ENCODE results near the gene FAM174B. TPM values are rescaled to one million over a fixed set of nuclear protein-coding genes. Genes with fewer than 3 reads are reported as not detected.

The FAM174B gene
- total RNA-seq, 6 donors from 2014 or later = 54.5 to 109 (median 67.5) TPM

DNA sequence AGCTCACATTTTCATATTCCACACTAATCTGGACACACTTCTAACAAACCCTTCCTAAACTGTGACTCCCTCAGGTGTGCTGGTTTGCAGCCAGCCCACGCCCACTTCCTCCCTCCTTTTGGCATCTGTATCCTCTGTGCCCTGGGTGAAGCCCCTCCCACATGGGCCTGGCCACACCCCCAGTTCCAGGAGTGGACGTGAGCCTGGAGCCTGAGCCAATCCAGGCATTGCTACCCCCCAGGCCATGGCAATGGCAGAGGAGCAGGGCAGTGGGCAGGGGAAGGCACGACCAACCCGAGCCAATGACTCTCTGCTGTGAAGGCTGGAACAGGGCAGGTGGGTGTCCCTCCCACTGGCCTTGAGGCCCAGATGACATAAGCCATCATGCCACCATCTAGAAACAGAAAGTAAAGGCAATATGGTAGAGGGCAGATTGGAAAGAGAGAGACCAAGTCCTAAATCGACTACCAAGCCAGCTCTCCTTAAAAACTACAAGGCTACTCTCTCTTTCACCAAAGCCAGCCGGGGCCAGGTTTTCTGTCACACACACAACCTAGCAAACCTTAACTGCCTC lies 18.6 kb downstream of the FAM174B start:
- Histone ChIP-seq H3K4me3 (no peak overlapping the region), H3K9me3 (no peaks in the 10 kb centered on the region), H3K4me1 (peaks cover 0 to 38% (median 18%) of the 10 kb centered on the region in 4 donors), H3K27me3 (no peaks in the 10 kb centered on the region), H3K36me3 (no peaks in the 10 kb centered on the region), H3K27ac (peak overlapping the region; percentile 74 to 85 (median 78))
- DNase-seq (peak; percentile 66 to 91), ATAC-seq (ENCODE audit: low FRiP score in 2 of 2) (peak; percentile 49 to 92)
- TF ChIP-seq, protein P1, sequence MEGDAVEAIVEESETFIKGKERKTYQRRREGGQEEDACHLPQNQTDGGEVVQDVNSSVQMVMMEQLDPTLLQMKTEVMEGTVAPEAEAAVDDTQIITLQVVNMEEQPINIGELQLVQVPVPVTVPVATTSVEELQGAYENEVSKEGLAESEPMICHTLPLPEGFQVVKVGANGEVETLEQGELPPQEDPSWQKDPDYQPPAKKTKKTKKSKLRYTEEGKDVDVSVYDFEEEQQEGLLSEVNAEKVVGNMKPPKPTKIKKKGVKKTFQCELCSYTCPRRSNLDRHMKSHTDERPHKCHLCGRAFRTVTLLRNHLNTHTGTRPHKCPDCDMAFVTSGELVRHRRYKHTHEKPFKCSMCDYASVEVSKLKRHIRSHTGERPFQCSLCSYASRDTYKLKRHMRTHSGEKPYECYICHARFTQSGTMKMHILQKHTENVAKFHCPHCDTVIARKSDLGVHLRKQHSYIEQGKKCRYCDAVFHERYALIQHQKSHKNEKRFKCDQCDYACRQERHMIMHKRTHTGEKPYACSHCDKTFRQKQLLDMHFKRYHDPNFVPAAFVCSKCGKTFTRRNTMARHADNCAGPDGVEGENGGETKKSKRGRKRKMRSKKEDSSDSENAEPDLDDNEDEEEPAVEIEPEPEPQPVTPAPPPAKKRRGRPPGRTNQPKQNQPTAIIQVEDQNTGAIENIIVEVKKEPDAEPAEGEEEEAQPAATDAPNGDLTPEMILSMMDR (IDR thresholded peaks at IDR 0.05) = no peak
- TF ChIP-seq POLR2AphosphoS5 (IDR thresholded peaks at IDR 0.05) (peak in 1 of 2 donors; percentile 24), EP300 (IDR thresholded peaks at IDR 0.05) (no peak), POLR2A (IDR thresholded peaks at IDR 0.05) (peak in 1 of 4 donors; percentile 62)
- WGBS, 2 donors = 72 to 84% methylated on average over 6 of the region's 6 CpGs

DNA sequence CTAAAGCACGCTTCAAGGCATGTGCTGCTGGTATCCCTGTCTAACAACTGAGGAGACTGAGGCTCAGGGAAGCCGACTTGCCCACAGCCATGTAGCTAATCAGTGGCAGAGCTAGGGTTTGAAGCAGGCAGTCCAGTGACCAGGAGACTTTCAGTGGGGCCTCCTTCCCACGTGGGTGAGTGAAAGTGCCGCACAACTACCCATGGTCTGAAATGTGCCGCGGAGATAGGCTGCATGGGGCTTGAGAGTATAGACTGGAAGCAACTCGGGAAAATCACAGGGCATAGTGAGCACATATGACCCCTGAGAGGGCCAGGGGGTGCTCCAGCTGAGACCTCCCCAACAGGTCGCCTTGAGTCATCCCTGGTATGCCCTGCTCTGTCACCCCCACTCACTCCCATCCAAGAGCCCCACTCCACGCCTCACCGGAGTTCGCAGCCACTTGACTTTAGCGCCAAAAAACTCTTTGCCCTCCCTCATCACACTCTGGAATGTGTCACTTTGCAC lies 19.1 kb downstream of the FAM174B start:
- no peaks in the 10 kb centered on the region for H3K9me3 ChIP-seq
- H3K27ac ChIP-seq = peak overlapping the region; percentile 74 to 85 (median 78)
- TF ChIP-seq POLR2A (IDR thresholded peaks at IDR 0.05) (no peak), POLR2AphosphoS5 (IDR thresholded peaks at IDR 0.05) (no peak), EP300 (IDR thresholded peaks at IDR 0.05) (peak in 1 of 4 donors; percentile 17)
- TF ChIP-seq, protein P1 (IDR thresholded peaks at IDR 0.05) = no peak
- WGBS, 2 donors = 72 to 77% methylated on average over 7 to 12 of the region's 12 CpGs
- H3K4me1 ChIP-seq = peaks cover 0 to 38% (median 18%) of the 10 kb centered on the region in 4 donors
- no peaks in the 10 kb centered on the region for H3K27me3 ChIP-seq
- ATAC-seq (ENCODE audit: low FRiP score in 2 of 2) (peak; percentile 23 to 52), DNase-seq (no peak)
- no peaks in the 10 kb centered on the region for H3K36me3 ChIP-seq
- H3K4me3 ChIP-seq = no peak overlapping the region

DNA sequence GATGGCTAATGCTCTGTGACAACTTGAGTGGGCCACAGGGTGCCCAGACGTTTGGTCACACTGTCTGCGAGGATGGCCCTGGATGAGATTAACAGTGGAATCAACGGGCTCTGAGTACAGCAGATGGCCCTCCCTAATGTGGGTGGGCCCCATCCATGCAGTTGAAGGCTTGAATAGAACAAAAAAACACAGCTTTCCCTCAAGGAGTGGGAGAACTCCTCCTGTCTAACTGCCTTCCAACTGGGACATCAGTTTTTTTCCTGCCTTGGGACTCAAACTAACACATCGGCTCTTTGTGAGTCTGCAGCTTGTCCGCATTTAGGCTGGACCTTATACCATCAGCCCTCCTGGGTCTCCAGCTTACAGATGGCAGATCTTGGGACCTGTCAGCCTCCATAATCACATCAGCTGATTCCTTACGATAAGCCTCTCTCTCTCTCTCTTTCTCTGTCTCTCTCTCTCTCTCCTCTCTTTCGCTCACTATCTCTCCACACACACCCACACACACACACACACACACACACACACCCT lies 20.8 kb downstream of the FAM174B start:
- WGBS, 2 donors = 89% methylated on average over 7 of the region's 7 CpGs
- no peaks in the 10 kb centered on the region for H3K9me3 ChIP-seq
- peaks cover 0 to 38% (median 18%) of the 10 kb centered on the region in 4 donors for H3K4me1 ChIP-seq
- ATAC-seq (ENCODE audit: low FRiP score in 2 of 2) = no peak
- TF ChIP-seq EP300 (IDR thresholded peaks at IDR 0.05) (no peak), POLR2A (IDR thresholded peaks at IDR 0.05) (no peak)
- TF ChIP-seq, protein P1 (IDR thresholded peaks at IDR 0.05) = no peak
- no peak for DNase-seq
- no peak overlapping the region for H3K4me3 ChIP-seq
- H3K27me3 ChIP-seq = no peaks in the 10 kb centered on the region
- no peaks in the 10 kb centered on the region for H3K36me3 ChIP-seq
- H3K27ac ChIP-seq = no peak overlapping the region

DNA sequence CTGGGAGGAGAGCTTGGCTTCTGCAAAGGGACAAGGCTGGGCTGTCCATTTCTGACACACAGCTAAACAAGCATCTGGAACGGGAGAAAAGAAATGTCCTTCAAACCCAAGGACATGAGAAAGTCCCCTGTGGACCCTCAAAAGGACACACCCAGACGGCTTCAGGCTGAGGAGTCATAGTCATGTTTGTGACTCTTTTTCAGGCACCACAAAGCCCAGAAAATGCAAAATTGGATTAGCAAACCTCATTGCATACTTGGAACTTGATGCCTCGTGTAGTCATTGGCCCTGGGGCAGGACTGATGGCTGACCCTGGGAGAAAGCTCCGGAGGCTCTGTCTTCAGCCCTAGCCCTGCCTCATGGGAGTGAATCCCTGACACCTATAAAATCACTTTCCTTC lies 21.5 kb downstream of the FAM174B start:
- ATAC-seq (ENCODE audit: low FRiP score in 2 of 2) (no peak), DNase-seq (no peak)
- H3K27ac ChIP-seq = no peak overlapping the region
- H3K27me3 ChIP-seq = no peaks in the 10 kb centered on the region
- peaks cover 0 to 3% (median 0%) of the 10 kb centered on the region in 4 donors for H3K36me3 ChIP-seq
- no peak overlapping the region for H3K4me3 ChIP-seq
- TF ChIP-seq EP300 (IDR thresholded peaks at IDR 0.05) = no peak
- TF ChIP-seq POLR2A (IDR thresholded peaks at IDR 0.05) = no peak
- TF ChIP-seq, protein P1 (IDR thresholded peaks at IDR 0.05) = no peak
- TF ChIP-seq POLR2AphosphoS5 (IDR thresholded peaks at IDR 0.05) = no peak
- no peaks in the 10 kb centered on the region for H3K9me3 ChIP-seq
- WGBS, 2 donors = 76 to 90% methylated on average over 4 of the region's 4 CpGs
- peaks cover 0 to 38% (median 18%) of the 10 kb centered on the region in 4 donors for H3K4me1 ChIP-seq
